ENCODE results near the gene POLR2H. TPM values are rescaled to one million over a fixed set of nuclear protein-coding genes. Genes with fewer than 3 reads are reported as not detected.

The POLR2H gene
- total RNA-seq, 6 donors from 2014 or later: 41.4 to 235 (median 66.2) TPM

DNA sequence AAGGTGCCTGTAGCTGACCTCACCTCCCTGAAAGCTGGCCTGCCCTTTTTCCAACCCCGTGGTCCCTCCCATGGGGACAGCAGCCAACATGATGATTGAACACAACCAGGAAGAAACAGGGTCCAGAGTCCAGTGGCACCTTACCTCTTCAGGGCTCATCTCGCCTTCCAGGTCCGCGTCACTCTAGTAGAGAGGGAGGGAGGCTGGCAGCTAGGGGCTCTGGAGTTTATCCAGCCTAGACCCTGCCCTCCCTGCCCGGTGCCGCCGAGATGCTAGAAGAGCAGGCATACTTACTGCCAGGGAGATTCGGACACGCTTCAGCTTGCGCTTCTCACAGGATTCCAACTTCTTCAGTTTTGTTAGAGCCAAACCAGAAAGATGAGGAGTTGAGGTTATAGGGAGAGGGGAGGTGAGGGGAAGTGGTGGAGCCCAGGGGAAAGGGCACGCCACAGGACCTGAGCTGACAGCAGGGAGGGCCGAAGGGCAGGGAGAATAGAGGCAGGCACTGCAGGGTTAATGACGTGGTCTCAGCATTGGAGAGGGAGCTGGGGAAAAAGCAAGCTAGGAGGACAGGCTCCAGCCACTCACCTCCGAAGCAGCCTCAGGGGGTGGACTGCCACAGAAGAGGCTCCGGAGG lies 9.2 kb upstream of the POLR2H start:
- Histone ChIP-seq H3K27ac (no peak overlapping the region), H3K36me3 (peaks cover 0 to 11% (median 0%) of the 10 kb centered on the region in 4 donors), H3K9me3 (no peaks in the 10 kb centered on the region), H3K4me1 (no peaks in the 10 kb centered on the region), H3K27me3 (no peaks in the 10 kb centered on the region), H3K4me3 (no peak overlapping the region)
- peak in 1 of 2 donors; percentile 15 for ATAC-seq (ENCODE audit: low FRiP score in 2 of 2)
- 84 to 91% methylated on average over 15 of the region's 15 CpGs for WGBS, 2 donors
- DNase-seq: no peak
- TF ChIP-seq, protein P1, sequence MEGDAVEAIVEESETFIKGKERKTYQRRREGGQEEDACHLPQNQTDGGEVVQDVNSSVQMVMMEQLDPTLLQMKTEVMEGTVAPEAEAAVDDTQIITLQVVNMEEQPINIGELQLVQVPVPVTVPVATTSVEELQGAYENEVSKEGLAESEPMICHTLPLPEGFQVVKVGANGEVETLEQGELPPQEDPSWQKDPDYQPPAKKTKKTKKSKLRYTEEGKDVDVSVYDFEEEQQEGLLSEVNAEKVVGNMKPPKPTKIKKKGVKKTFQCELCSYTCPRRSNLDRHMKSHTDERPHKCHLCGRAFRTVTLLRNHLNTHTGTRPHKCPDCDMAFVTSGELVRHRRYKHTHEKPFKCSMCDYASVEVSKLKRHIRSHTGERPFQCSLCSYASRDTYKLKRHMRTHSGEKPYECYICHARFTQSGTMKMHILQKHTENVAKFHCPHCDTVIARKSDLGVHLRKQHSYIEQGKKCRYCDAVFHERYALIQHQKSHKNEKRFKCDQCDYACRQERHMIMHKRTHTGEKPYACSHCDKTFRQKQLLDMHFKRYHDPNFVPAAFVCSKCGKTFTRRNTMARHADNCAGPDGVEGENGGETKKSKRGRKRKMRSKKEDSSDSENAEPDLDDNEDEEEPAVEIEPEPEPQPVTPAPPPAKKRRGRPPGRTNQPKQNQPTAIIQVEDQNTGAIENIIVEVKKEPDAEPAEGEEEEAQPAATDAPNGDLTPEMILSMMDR (IDR thresholded peaks at IDR 0.05): no peak
- no peak for TF ChIP-seq EP300 (IDR thresholded peaks at IDR 0.05)
- no peak for TF ChIP-seq POLR2A (IDR thresholded peaks at IDR 0.05)
- TF ChIP-seq POLR2AphosphoS5 (IDR thresholded peaks at IDR 0.05): no peak

DNA sequence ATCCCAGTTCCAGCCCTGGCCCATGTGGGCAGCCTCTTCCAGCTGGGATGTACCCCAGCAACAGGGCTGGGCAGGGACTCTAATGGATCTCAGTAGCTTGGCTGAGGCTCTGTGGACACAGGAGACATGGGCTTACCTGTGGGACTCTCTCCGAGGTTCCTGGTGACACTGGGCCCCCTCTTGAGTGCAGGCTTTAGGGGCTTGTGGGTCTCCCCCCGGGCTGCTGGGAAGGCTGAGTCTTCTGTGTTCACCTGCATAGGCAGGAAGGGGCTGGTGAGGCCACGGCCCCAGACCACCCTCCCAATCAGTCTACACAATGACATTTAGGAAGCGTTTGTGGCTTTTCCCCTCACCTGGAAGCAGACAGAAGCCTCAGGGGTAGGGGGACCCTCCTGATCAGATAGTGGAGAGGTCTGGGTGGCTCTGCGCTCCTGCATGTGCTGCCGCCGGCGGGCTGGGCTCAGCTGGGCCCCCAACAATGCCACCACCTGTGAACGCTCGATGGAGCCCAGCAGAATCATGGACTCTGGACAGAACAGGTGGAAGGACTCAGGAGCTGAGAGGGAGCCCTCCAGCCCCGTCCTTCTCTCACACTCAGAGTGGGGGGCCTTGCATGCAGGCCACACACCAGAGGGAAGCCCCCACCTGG lies 8.5 kb upstream of the POLR2H start:
- no peak for TF ChIP-seq POLR2A (IDR thresholded peaks at IDR 0.05)
- TF ChIP-seq EP300 (IDR thresholded peaks at IDR 0.05): no peak
- TF ChIP-seq POLR2AphosphoS5 (IDR thresholded peaks at IDR 0.05): no peak
- TF ChIP-seq, protein P1 (IDR thresholded peaks at IDR 0.05): no peak
- WGBS, 2 donors: 93 to 100% methylated on average over 1 to 6 of the region's 11 CpGs
- Histone ChIP-seq H3K9me3 (no peaks in the 10 kb centered on the region), H3K36me3 (peaks cover 0 to 17% (median 0%) of the 10 kb centered on the region in 4 donors), H3K4me3 (no peak overlapping the region), H3K4me1 (no peaks in the 10 kb centered on the region), H3K27ac (no peak overlapping the region), H3K27me3 (no peaks in the 10 kb centered on the region)
- ATAC-seq (ENCODE audit: low FRiP score in 2 of 2) (no peak), DNase-seq (no peak)

DNA sequence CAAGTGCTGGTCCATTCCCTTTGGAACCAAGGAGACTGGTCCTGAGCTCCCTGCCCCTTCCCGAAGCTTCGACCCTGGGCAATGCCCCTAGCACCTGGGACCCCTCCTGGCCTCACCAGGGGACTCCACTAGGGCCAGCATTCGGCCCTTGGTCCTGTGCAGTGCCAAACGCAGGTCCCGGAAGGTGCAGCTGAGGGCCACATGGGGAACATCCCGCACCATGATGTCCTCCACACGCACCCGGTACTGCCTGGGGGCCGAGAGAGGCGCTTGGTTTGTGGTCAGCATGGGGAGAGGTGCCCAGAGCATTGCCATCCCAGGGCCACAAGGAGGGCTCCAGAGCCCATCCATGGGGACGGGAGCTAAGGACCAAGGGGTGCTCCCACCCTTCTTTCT lies 8.0 kb upstream of the POLR2H start:
- TF ChIP-seq POLR2A (IDR thresholded peaks at IDR 0.05) (no peak), EP300 (IDR thresholded peaks at IDR 0.05) (no peak), POLR2AphosphoS5 (IDR thresholded peaks at IDR 0.05) (no peak)
- TF ChIP-seq, protein P1 (IDR thresholded peaks at IDR 0.05): no peak
- DNase-seq: no peak
- no peaks in the 10 kb centered on the region for H3K27me3 ChIP-seq
- H3K9me3 ChIP-seq: no peaks in the 10 kb centered on the region
- no peak for ATAC-seq (ENCODE audit: low FRiP score in 2 of 2)
- WGBS, 2 donors: 91 to 100% methylated on average over 5 to 11 of the region's 11 CpGs
- H3K4me1 ChIP-seq: no peaks in the 10 kb centered on the region
- H3K27ac ChIP-seq: no peak overlapping the region
- H3K36me3 ChIP-seq: peaks cover 0 to 17% (median 0%) of the 10 kb centered on the region in 4 donors
- no peak overlapping the region for H3K4me3 ChIP-seq

DNA sequence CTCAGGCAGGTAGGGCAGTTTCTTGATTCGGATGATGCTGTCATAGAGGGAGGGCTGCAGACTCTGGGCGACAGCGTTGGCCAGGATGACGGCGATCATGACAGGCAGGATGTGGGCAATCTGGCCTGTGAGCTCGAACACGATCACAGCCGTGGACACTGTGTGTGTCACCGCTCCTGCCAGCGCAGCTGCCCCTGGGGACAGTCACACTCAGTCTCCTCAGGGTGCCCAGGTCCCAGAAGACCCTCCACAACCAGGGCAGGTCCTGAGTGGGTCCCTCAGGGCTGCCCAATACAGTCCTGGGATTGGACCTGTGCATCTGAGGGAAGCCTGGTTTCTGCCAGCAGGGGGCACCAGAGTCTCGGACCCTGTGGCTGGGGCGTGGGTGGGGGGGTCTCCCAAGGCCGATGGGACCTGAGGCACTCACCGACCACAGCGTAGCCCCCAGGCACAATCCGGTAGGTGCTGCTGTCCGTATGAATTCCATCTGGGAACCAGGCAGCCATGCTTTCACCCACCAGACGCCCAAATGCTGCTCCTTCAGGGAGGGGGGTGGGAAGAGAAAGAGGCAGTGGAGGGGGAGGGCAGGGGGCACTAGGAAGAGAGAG lies 7.3 kb upstream of the POLR2H start:
- no peaks in the 10 kb centered on the region for H3K9me3 ChIP-seq
- ATAC-seq (ENCODE audit: low FRiP score in 2 of 2) (peak; percentile 26 to 62), DNase-seq (peak in 1 of 2 donors; percentile 39)
- H3K4me3 ChIP-seq: no peak overlapping the region
- H3K27ac ChIP-seq: no peak overlapping the region
- H3K27me3 ChIP-seq: no peaks in the 10 kb centered on the region
- 34 to 53% methylated on average over 2 to 3 of the region's 18 CpGs for WGBS, 2 donors
- no peaks in the 10 kb centered on the region for H3K4me1 ChIP-seq
- peaks cover 0 to 17% (median 0%) of the 10 kb centered on the region in 4 donors for H3K36me3 ChIP-seq
- TF ChIP-seq EP300 (IDR thresholded peaks at IDR 0.05): no peak
- TF ChIP-seq POLR2AphosphoS5 (IDR thresholded peaks at IDR 0.05): no peak
- TF ChIP-seq, protein P1 (IDR thresholded peaks at IDR 0.05): peak; percentile 56 to 77 (median 68)
